ENCODE results near the gene IL20RA. TPM values are rescaled to one million over a fixed set of nuclear protein-coding genes. Genes with fewer than 3 reads are reported as not detected.
"Not testable (repeated sequence)": the region's sequence is repeated elsewhere in the genome, so short reads cannot be mapped to it uniquely, and the experiment has no call there.

Gene IL20RA
- total and polyA plus RNA-seq, 2 experiments from 2014 or later, result 0.71 to 0.86 TPM

DNA sequence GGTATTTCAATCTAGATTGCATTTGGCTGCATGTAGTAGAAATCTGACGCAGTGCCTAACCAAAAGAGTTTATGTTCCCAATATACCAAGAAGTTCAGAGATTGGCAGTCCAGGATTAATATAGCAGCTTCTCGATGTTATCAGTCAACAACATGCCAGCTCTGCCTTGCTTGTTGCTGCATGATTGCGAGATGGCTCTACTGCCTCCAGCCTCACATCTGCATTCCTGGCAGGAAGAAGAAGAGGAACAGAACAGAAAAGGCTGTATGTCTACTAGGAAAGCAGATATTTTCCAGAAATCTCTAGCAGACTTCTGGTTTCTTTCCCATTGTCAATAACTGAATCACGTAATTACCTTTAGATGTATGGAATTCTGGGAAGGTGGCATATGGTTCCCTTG lies 61.8 kb downstream of the IL20RA start:
- Histone ChIP-seq H3K9me3 (ENCODE audit: low read depth) (no peaks in the 10 kb centered on the region), H3K27me3 (no peaks in the 10 kb centered on the region), H3K27ac (no peak overlapping the region), H3K4me1 (ENCODE audit: low read depth) (peaks cover 6% of the 10 kb centered on the region), H3K36me3 (no peaks in the 10 kb centered on the region), H3K4me3 (no peak overlapping the region)
- TF ChIP-seq, protein P1, sequence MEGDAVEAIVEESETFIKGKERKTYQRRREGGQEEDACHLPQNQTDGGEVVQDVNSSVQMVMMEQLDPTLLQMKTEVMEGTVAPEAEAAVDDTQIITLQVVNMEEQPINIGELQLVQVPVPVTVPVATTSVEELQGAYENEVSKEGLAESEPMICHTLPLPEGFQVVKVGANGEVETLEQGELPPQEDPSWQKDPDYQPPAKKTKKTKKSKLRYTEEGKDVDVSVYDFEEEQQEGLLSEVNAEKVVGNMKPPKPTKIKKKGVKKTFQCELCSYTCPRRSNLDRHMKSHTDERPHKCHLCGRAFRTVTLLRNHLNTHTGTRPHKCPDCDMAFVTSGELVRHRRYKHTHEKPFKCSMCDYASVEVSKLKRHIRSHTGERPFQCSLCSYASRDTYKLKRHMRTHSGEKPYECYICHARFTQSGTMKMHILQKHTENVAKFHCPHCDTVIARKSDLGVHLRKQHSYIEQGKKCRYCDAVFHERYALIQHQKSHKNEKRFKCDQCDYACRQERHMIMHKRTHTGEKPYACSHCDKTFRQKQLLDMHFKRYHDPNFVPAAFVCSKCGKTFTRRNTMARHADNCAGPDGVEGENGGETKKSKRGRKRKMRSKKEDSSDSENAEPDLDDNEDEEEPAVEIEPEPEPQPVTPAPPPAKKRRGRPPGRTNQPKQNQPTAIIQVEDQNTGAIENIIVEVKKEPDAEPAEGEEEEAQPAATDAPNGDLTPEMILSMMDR (IDR thresholded peaks at IDR 0.05; ENCODE audit: low read depth, low read length), result no peak
- DNase-seq (ENCODE audit: low read depth in 1 of 2, low spot score in 1 of 2), result no peak

DNA sequence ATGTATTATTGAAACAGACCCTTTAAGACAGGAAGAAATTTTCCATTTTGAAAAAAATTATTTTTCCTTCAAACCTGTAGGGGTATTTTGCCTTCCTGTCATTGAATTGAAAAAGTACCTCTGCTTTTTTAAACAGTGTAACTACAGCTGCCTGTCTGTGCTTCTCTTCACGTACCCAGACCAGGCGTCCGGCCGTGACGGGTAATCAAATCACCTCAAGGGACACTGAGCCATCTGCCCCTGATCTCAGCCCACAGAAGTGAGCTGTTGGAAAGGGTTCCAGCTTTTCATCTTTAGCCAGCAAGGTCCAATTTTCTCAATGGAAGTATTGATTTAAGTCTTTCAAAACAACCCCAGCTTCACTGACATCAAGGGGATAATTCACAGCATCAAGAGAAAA lies 64.7 kb downstream of the IL20RA start:
- no peaks in the 10 kb centered on the region for H3K36me3 ChIP-seq

DNA sequence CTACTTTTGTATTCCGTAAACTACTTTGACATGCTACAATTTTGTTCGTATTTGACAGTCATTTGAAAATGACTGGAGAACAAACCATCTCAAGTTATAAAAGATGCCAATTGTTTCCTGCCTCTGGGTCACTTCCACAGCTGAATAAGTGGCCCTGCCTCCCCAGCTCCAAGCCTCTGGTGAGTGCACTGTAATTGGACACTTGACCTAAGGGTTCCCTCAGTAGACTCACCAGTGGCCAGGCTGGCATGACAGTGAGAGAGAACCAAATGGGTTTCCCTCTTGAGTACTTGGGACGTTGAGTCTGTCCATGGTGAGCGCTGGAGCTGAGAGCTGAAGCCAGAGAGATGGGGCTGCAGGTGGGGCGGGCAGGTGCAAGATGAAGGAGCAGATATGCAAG lies 65.6 kb downstream of the IL20RA start:
- H3K4me1 ChIP-seq (ENCODE audit: low read depth), result peaks cover 6% of the 10 kb centered on the region
- no peak overlapping the region for H3K4me3 ChIP-seq
- DNase-seq (ENCODE audit: low read depth in 1 of 2, low spot score in 1 of 2), result peak in 1 of 2 donors; percentile 39
- H3K27me3 ChIP-seq, result no peaks in the 10 kb centered on the region
- H3K36me3 ChIP-seq, result no peaks in the 10 kb centered on the region
- no peaks in the 10 kb centered on the region for H3K9me3 ChIP-seq (ENCODE audit: low read depth)
- TF ChIP-seq, protein P1 (IDR thresholded peaks at IDR 0.05; ENCODE audit: low read depth, low read length), result no peak
- H3K27ac ChIP-seq, result no peak overlapping the region

More for the DNA sequence above, 64.7 kb downstream of the IL20RA start:
- Histone ChIP-seq H3K27ac (no peak overlapping the region), H3K4me1 (ENCODE audit: low read depth) (peaks cover 6% of the 10 kb centered on the region), H3K9me3 (ENCODE audit: low read depth) (no peaks in the 10 kb centered on the region), H3K27me3 (no peaks in the 10 kb centered on the region), H3K4me3 (no peak overlapping the region)
- DNase-seq (ENCODE audit: low read depth in 1 of 2, low spot score in 1 of 2), result no peak
- TF ChIP-seq, protein P1 (IDR thresholded peaks at IDR 0.05; ENCODE audit: low read depth, low read length), result no peak

DNA sequence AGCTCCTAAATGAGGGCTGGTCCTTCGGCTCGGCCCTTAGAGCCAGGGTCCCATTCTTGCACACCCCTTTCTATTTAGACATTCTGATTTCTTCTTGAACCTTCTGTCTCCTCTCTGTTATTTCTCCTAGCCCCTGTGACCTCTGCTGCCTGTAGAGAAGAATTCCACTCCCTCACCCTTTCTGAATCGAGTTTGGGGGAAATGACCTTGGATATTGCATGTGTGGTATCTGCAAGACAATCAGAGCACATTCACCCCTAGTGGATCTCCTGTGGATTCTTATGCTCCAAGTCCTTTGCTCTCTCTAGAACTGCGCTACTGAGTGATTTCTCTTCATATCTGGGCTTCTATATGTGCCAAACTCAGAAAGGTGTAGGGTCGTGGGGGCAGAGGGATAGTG lies 67.7 kb downstream of the IL20RA start:
- no peak for DNase-seq (ENCODE audit: low read depth in 1 of 2, low spot score in 1 of 2)
- Histone ChIP-seq H3K27ac (no peak overlapping the region), H3K9me3 (ENCODE audit: low read depth) (no peaks in the 10 kb centered on the region), H3K4me3 (no peak overlapping the region), H3K4me1 (ENCODE audit: low read depth) (no peaks in the 10 kb centered on the region), H3K36me3 (no peaks in the 10 kb centered on the region), H3K27me3 (no peaks in the 10 kb centered on the region)
- TF ChIP-seq, protein P1 (IDR thresholded peaks at IDR 0.05; ENCODE audit: low read depth, low read length), result no peak

DNA sequence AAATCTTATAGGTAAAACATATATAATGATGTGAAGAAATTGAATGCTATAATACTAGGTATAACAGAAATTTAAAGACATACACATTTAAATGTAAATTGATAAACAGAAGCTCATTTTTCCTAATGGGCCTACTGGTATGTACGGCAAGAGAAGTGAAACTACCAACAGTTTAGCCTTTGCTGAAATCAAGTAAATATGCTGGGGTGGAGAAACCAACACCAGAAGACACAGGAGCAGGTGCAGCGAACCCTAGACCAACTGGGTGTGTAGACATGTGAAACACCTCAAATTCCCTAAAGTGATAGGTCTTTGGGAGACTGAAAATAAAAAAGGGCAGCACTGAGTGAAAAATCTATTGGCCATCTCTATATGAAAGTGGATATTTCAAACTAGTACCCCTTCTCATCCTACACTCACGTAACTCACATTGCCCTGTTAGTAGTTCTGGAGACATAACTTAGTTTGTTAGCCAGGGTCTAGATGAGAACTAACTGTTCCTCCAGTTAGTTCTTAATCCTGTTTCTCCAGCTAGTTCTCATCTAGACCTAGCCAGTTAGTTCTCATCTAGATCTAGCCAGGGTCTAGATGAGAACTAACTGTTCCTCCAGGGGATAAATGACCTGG lies 69.6 kb downstream of the IL20RA start:
- TF ChIP-seq, protein P1 (IDR thresholded peaks at IDR 0.05; ENCODE audit: low read depth, low read length), result no peak
- Histone ChIP-seq H3K9me3 (ENCODE audit: low read depth) (no peaks in the 10 kb centered on the region), H3K36me3 (no peaks in the 10 kb centered on the region), H3K27ac (no peak overlapping the region), H3K4me3 (no peak overlapping the region), H3K27me3 (no peaks in the 10 kb centered on the region), H3K4me1 (ENCODE audit: low read depth) (no peaks in the 10 kb centered on the region)
- DNase-seq (ENCODE audit: low read depth in 1 of 2, low spot score in 1 of 2), result no peak

DNA sequence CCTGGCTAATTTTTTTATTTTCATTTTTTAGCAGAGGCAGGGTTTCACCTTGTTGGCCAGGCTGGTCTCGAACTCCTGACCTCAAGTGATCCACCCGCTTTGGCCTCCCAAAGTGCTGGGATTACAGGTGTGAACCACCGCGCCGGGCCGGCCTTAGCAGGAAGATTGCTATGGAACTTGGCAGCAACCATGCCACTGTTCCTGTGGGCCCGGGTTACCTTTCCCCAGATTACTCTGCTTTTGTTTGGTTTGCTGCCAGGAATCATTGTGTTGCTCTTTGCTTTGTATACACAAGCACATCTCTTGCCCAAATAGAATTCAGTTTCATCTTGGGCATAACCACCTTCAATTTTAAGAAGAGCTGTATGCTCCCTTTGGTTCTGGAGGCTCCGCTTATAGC lies 71.0 kb downstream of the IL20RA start:
- not testable (repeated sequence) for H3K27ac ChIP-seq; H3K4me3 ChIP-seq; H3K9me3 ChIP-seq (ENCODE audit: low read depth); H3K36me3 ChIP-seq; H3K27me3 ChIP-seq; DNase-seq (ENCODE audit: low read depth in 1 of 2, low spot score in 1 of 2); H3K4me1 ChIP-seq (ENCODE audit: low read depth)

Data from cardiac muscle cell (in vitro differentiated cells and primary cell).